Stimulated activated CD4-positive, alpha-beta T cell treated with anti-CD3 and anti-CD28 coated beads, Interleukin-15, amount 100 ng/mL, for 24 hours (primary cell): ENCODE measurements around the gene RERE.

Experiments
- DNase-seq: peaks from one replicate; pipeline ENCODE4 v3.0.0-alpha.2; 2020

Gene RERE

GRCh38 chr1:8312235-8313218 lies 504.9 kb downstream of the RERE start:
- no peak for DNase-seq

DNA sequence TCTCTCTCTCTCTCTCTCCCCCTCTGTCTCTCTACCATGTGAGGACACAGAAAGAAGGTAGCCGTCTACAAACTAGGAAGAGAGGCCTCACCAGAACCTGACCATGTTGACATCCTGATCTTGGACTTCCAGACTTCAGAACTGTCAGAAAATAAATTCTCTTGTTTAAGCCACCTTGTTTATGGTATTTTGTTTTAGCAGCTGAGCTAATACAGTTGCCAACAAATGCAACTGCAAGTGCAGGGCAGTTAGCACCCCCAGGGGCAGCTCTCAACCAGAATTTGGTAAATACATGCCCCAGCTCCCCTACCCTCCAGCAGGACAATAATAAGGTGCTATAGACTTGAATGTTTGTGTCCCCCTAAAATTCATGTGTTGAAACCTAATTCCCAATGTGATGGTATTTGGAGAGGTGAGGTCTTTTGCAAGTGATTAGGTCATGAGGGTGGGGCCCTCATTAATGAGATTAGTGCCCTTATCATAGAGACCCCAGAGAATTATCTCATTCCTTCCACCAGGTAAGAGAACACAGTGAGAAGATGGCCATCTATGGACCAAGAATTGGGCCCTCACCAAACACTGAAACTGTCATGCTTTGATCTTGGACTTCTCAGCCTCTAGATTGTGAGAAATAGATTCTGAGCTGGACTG lies 506.2 kb downstream of the RERE start:
- no peak for DNase-seq

GRCh38 chr1:8307628-8308027 lies 509.8 kb downstream of the RERE start:
- DNase-seq: no peak

DNA sequence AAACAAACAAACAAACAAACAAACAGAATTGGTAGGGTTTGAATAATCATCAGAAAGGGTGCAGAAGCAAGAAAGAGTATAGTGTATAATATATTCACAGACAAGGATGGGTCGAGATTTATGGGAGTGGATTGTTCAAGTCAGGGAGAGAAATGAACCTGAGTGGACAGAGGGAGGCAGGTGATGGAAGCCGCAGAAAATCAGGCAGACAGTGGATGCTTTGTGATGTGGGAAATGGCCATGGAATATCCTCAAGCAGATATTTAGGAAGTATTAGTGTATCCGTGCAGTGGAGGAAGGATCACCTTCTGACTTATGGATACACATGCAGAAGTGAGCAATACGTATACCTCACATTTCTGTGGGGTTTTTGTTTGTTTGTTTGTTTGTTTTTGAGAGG lies 513.6 kb downstream of the RERE start:
- no peak for DNase-seq

- DNase-seq: no peak
These were observed 514.3 kb downstream of the RERE start for GRCh38 chr1:8303141-8303540.
